Endothelial cell of umbilical vein (primary cell): ENCODE results near the gene TTN. TPM values are rescaled to one million over a fixed set of nuclear protein-coding genes. Genes with fewer than 3 reads are reported as not detected.

ENCODE experiments used
- BruUV-seq: library from RNA; stranded (reverse); fragments of 400-500 nt; replicated peaks from 2 replicates; lab custom pipeline; 2021; lab: Mats Ljungman, UMichigan
- CTCF ChIA-PET: fragments of 300-600, 350-600 bp; sonication (Branson Sonifier 250); formaldehyde crosslinking; loops from one replicate; lab custom pipeline; 2021; ENCODE audit warnings: antibody characterized with exemption, inconsistent platforms; lab: Charles Lee
- POLR2A ChIA-PET: fragments of 300-600, 350-600 bp; sonication (Branson Sonifier 250); formaldehyde crosslinking; loops from one replicate; lab custom pipeline; 2021; ENCODE audit warnings: antibody characterized with exemption, inconsistent platforms; lab: Charles Lee
- DNase-seq: peaks from one replicate; pipeline ENCODE4 v3.0.0-alpha.2; 2011; ENCODE audit warnings: low read depth, low spot score
- FAIRE-seq: peaks from 2 replicates; lab custom pipeline; 2011; peaks lifted over from hg19 to GRCh38; lab: Jason Lieb, UNC
- H2AFZ ChIP-seq: 2 replicates; pipeline ENCODE4 v1.6.0; 2012; ENCODE audit warnings: low read depth, low read length, control low read depth, inconsistent platforms
- H3K27ac ChIP-seq: 2 replicates; pipeline ENCODE4 v1.5.1; 2011; ENCODE audit warnings: low read depth, mild to moderate bottlenecking, control low read depth, low read length, moderate library complexity; ENCODE audit not compliant: insufficient read depth
- H3K27me3 ChIP-seq, 2 experiments: 2 replicates each; pipeline versions ENCODE4 v1.6.0 to v1.6.1; 2011; ENCODE audit warnings: low read length in 2 of 2, mixed read lengths in 1 of 2; ENCODE audit not compliant: control insufficient read depth in 2 of 2, insufficient read depth in 2 of 2
- H3K36me3 ChIP-seq, 2 experiments: 2 replicates in 1 of 2; 3 replicates in 1 of 2; pipeline ENCODE4 v1.5.1; 2011; ENCODE audit warnings: low read length in 2 of 2, mild to moderate bottlenecking in 1 of 2, moderate library complexity in 1 of 2; ENCODE audit not compliant: control insufficient read depth in 2 of 2, insufficient read depth in 2 of 2; ENCODE audit errors: extremely low read depth in 1 of 2
- H3K4me1 ChIP-seq: 3 replicates; pipeline ENCODE4 v1.5.1; 2011; ENCODE audit warnings: mild to moderate bottlenecking, low read length; ENCODE audit not compliant: control insufficient read depth, insufficient read depth; ENCODE audit errors: extremely low read depth
- H3K4me2 ChIP-seq: 2 replicates; pipeline ENCODE4 v1.6.1; 2011; ENCODE audit warnings: low read length, control low read depth, mixed read lengths; ENCODE audit not compliant: insufficient read depth
- H3K4me3 ChIP-seq, 3 experiments: fragments of 200-600 bp in 1 of 3; sonication (generic), shearing (Covaris generic) in 1 of 3; replicated peaks in 1 of 3; 2 replicates each; pipeline ENCODE4 v1.5.1; 2011 to 2016; ENCODE audit warnings: control low read depth in 3 of 3, low read length in 3 of 3, mild to moderate bottlenecking in 2 of 3, inconsistent platforms in 1 of 3, low read depth in 1 of 3, moderate library complexity in 1 of 3; ENCODE audit not compliant: insufficient read depth in 1 of 3
- H3K79me2 ChIP-seq: 2 replicates; pipeline ENCODE4 v1.6.0; 2012; ENCODE audit warnings: low read length, inconsistent platforms; ENCODE audit not compliant: control insufficient read depth, insufficient read depth
- H3K9ac ChIP-seq: replicated peaks from 2 replicates; pipeline ENCODE3; 2011; ENCODE audit warnings: low read length, control low read depth; ENCODE audit not compliant: insufficient read depth; ENCODE audit errors: extremely low read depth
- H3K9me1 ChIP-seq: replicated peaks from 3 replicates; pipeline ENCODE4 v1.6.0; 2011; ENCODE audit warnings: mild to moderate bottlenecking, low read length; ENCODE audit not compliant: control insufficient read depth, insufficient read depth; ENCODE audit errors: extremely low read depth
- H3K9me3 ChIP-seq: replicated peaks from 2 replicates; pipeline ENCODE4 v1.5.1; 2012; ENCODE audit warnings: low read length, inconsistent platforms; ENCODE audit not compliant: control insufficient read depth, insufficient read depth
- H4K20me1 ChIP-seq: replicated peaks from 2 replicates; pipeline ENCODE3; 2011; ENCODE audit warnings: mild to moderate bottlenecking, low read length; ENCODE audit not compliant: control insufficient read depth, insufficient read depth; ENCODE audit errors: extremely low read depth
- EZH2 ChIP-seq: IDR thresholded peaks from 2 replicates; pipeline ENCODE4 v1.6.1; 2012; ENCODE audit warnings: borderline replicate concordance, low read depth, mild to moderate bottlenecking, moderate library complexity, low read length, inconsistent platforms; ENCODE audit not compliant: severe bottlenecking
- FOS ChIP-seq: IDR thresholded peaks from 2 replicates; pipeline ENCODE4 v1.6.1; 2011; ENCODE audit warnings: mild to moderate bottlenecking, low read length, moderate library complexity, borderline replicate concordance; ENCODE audit not compliant: insufficient read depth
- GATA2 ChIP-seq: IDR thresholded peaks from 2 replicates; pipeline ENCODE4 v1.7.0; 2011; ENCODE audit warnings: low read depth, mild to moderate bottlenecking, moderate library complexity, mixed read lengths, low read length; ENCODE audit not compliant: insufficient read length, insufficient read depth
- JUN ChIP-seq: IDR thresholded peaks from 2 replicates; pipeline ENCODE4 v1.6.1; 2011; ENCODE audit warnings: borderline replicate concordance, low read depth; ENCODE audit not compliant: insufficient read length, insufficient read depth
- MYC ChIP-seq: IDR thresholded peaks from one replicate; pipeline ENCODE4 v1.6.1; 2011; ENCODE audit warnings: mild to moderate bottlenecking, low read depth, low read length
- POLR2A ChIP-seq: IDR thresholded peaks from 2 replicates; pipeline ENCODE4 v1.6.1; 2012; ENCODE audit warnings: low read depth, mild to moderate bottlenecking, control low read depth, low read length
- POLR2AphosphoS5 ChIP-seq: IDR thresholded peaks from 2 replicates; pipeline ENCODE4 v1.6.1; 2012; ENCODE audit warnings: low read depth, mild to moderate bottlenecking, control low read depth, low read length, moderate library complexity; ENCODE audit not compliant: insufficient read depth
- dilution Hi-C: fragments of 300-500 bp; cut with MboI; formaldehyde crosslinking; loops from one replicate; pipeline ENCODE4 v1.15.0; 2019; ENCODE audit warnings: low sequenced_read_pairs; ENCODE audit not compliant: extremely low pct_ligation_motif_present
- intact Hi-C: fragments of 100-400 bp; cut with micrococcal nuclease; formaldehyde crosslinking; loops from one replicate; pipeline ENCODE4 v1.10.0; 2022
- polyA plus RNA-seq, 4 experiments: library from polyadenylated mRNA; depleted of rRNA in 3 of 4; stranded (reverse) in 3 of 4; unstranded in 1 of 4; fragments of >200 nt; gene quantifications; 2 replicates each; pipeline versions ENCODE4 v1.2.1 to v1.2.3, GENCODE V29; 2011 to 2012; ENCODE audit warnings: missing spikeins in 1 of 4
- total RNA-seq: library from RNA; stranded (reverse); gene quantifications from 2 replicates; pipeline ENCODE4 v1.2.3, GENCODE V29; 2021
- TF ChIP-seq, protein P1 (sequence below), 2 donors: IDR thresholded peaks; 1 replicate in 1 of 2; 2 replicates in 1 of 2; pipeline ENCODE4 v1.5.1; 2011; ENCODE audit warnings: low read length in 2 of 2, mild to moderate bottlenecking in 2 of 2, moderate library complexity in 2 of 2, control low read depth in 1 of 2, inconsistent platforms in 1 of 2, low read depth in 1 of 2; ENCODE audit not compliant: insufficient read depth in 1 of 2; ENCODE audit errors: extremely low read depth in 1 of 2
- TF ChIP-seq, protein P2 (sequence below): IDR thresholded peaks from 2 replicates; pipeline ENCODE4 v1.6.1; 2011; ENCODE audit not compliant: insufficient read depth, insufficient read length

TTN gene
- total and polyA plus RNA-seq, 2 donors (not counting 3 experiments of a cell fraction or from before 2014, with no cell fraction given) = 0.11 to 0.49 TPM

DNA sequence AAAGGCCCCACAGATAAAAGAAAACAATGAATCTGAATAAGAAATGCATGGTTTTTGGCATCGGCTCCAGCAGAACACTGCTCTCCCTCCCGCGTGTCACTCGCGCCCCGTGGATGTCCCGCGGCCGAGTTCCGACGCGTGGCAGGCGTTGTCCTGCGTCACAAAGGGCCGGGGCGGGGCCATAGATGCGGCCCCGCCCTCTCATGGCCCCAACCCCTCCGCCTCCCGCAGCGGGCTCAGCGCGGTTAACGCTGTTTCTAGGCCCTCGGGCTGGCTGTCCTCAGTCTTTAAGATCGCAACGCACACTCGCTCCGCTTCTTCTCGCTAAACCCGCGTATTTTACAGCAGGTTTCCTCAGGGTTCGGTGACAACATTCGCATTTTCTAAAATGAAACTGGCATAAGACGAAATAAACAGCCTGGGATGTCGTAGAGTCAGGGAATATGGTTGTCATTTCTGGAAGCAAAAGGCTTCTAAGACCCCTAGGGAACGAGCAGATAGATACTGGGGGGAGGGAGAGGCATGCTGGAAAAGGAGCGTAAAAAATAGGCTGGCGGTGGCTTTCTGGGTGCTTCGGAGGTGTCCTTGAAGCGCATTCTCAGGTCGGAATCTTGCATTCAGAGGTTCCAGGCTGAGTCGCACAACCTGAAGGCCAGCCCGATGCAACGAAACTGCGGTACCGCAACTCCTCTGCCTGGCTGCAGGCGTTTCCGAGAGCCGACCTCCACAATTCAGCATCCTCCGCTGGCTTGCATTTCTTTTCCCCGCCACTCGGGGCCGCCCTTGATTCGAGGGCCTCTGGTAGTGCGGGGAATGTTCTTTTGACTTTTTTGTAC lies 328.6 kb downstream of the TTN start, which contains the start of gene FKBP7:
Gene FKBP7 (minus strand): TSS at position 162 of the 836 bp plus-strand sequence. CDS start 101 bp downstream, at position 61.
- dilution Hi-C loops = no loop called here
- Histone ChIP-seq H2AFZ (peak within 1 kb of the TSS; percentile 81), H3K4me2 (peak within 1 kb of the TSS; percentile 85), H3K9me1 (no peaks in the 10 kb centered on the region), H3K36me3 (no peaks in the 10 kb centered on the region), H3K79me2 (peaks cover 31% of the 10 kb centered on the region), H3K4me1 (peaks cover 29% of the 10 kb centered on the region), H3K9me3 (no peaks in the 10 kb centered on the region), H3K27me3 (no peaks in the 10 kb centered on the region), H3K27ac (peak within 1 kb of the TSS; percentile 88), H4K20me1 (no peaks in the 10 kb centered on the region), H3K9ac (peak within 1 kb of the TSS; percentile 87), H3K4me3 (peak within 1 kb of the TSS; percentile 51 to 98 (median 91))
- intact Hi-C loops = loop anchor here (1.0 kb wide), 3 partner anchors 27 to 436 kb away; partner anchors contain the start of genes PJVK, PRKRA and RBM45
- ChIA-PET CTCF (no interaction called here), POLR2A (no interaction called here)
- FAIRE-seq (peak; percentile 80), DNase-seq (peak; percentile 85)
- no TSS peak for BruUV-seq
- no peak for TF ChIP-seq FOS
- TF ChIP-seq, protein P1, sequence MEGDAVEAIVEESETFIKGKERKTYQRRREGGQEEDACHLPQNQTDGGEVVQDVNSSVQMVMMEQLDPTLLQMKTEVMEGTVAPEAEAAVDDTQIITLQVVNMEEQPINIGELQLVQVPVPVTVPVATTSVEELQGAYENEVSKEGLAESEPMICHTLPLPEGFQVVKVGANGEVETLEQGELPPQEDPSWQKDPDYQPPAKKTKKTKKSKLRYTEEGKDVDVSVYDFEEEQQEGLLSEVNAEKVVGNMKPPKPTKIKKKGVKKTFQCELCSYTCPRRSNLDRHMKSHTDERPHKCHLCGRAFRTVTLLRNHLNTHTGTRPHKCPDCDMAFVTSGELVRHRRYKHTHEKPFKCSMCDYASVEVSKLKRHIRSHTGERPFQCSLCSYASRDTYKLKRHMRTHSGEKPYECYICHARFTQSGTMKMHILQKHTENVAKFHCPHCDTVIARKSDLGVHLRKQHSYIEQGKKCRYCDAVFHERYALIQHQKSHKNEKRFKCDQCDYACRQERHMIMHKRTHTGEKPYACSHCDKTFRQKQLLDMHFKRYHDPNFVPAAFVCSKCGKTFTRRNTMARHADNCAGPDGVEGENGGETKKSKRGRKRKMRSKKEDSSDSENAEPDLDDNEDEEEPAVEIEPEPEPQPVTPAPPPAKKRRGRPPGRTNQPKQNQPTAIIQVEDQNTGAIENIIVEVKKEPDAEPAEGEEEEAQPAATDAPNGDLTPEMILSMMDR (IDR thresholded peaks at IDR 0.05; ENCODE audit: extremely low read depth in 1 of 2, insufficient read depth in 1 of 2, low read depth in 1 of 2, low read length in 2 of 2) = peak; percentile 68 to 71
- no peak for TF ChIP-seq MYC
- TF ChIP-seq GATA2 = no peak
- no peak for TF ChIP-seq EZH2
- TF ChIP-seq, protein P2, sequence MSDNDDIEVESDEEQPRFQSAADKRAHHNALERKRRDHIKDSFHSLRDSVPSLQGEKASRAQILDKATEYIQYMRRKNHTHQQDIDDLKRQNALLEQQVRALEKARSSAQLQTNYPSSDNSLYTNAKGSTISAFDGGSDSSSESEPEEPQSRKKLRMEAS = peak; percentile 27
- peak; percentile 63 for TF ChIP-seq POLR2A
- TF ChIP-seq POLR2AphosphoS5 = peak; percentile 67
- no peak for TF ChIP-seq JUN
